Left colon (tissue), 2 donors: ENCODE measurements around the gene SFMBT2. TPM values are rescaled to one million over a fixed set of nuclear protein-coding genes. Genes with fewer than 3 reads are reported as not detected.
"Not testable (repeated sequence)": the region's sequence is repeated elsewhere in the genome, so short reads cannot be mapped to it uniquely, and the experiment has no call there.

ENCODE experiments used
- ATAC-seq: fragments of 200-7000 bp; cut with Tn5 transposase; one replicate; pipeline ENCODE4 v1.9.1; 2020; ENCODE audit warnings: mild to moderate bottlenecking, moderate library complexity
- DNase-seq, 2 donors: peaks; one replicate each; pipeline ENCODE4 v3.0.0-alpha.2; 2020
- intact Hi-C, 2 donors: fragments of 100-400 bp; cut with DNase I in 1 of 2; cut with micrococcal nuclease in 1 of 2; formaldehyde crosslinking; loops; one replicate each; pipeline versions ENCODE4 v1.11.2 to v1.14.0; 2022; cut with DNase I, micrococcal nuclease
- total RNA-seq, 2 donors: library from RNA; stranded (reverse); fragmentation: NEBNext Ultra II Directional; extraction: Animal tissue kit (Norgen Biotek cat#: 25700); gene quantifications; one replicate each; pipeline ENCODE4 v1.2.1, GENCODE V29; 2021
- donor health status: DM: no; HTN: no; CAD: no.
- donor health status: DM: yes; HTN: yes; CAD: no.

Gene SFMBT2
- total RNA-seq, 2 donors from 2014 or later: 3.4 to 7.5 TPM

- DNase-seq, ATAC-seq, intact Hi-C loops: not testable (repeated sequence)
Observed at GRCh38 chr10:7311850-7312487, 98.9 kb downstream of the SFMBT2 start.

- no peak for DNase-seq
- intact Hi-C loops: no loop called here
- ATAC-seq: no peak
Observed at GRCh38 chr10:7311218-7311849, 99.5 kb downstream of the SFMBT2 start.

- ATAC-seq (no peak), DNase-seq (no peak)
- intact Hi-C loops: no loop called here
Observed at GRCh38 chr10:7310076-7310475, 100.8 kb downstream of the SFMBT2 start.

- no peak for DNase-seq
- ATAC-seq: no peak
- intact Hi-C loops: no loop called here
Observed at GRCh38 chr10:7308826-7309225, 102.0 kb downstream of the SFMBT2 start.

GRCh38 chr10:7306616-7307015 lies 104.2 kb downstream of the SFMBT2 start:
- ATAC-seq (no peak), DNase-seq (no peak)
- intact Hi-C loops: no loop called here

GRCh38 chr10:7306147-7306546 lies 104.7 kb downstream of the SFMBT2 start:
- ATAC-seq (no peak), DNase-seq (no peak)

GRCh38 chr10:7305053-7305452 lies 105.8 kb downstream of the SFMBT2 start:
- no peak for DNase-seq
- no peak for ATAC-seq

More at GRCh38 chr10:7306147-7306546, 104.7 kb downstream of the SFMBT2 start:
- intact Hi-C loops: no loop called here

GRCh38 chr10:7304110-7304509 lies 106.7 kb downstream of the SFMBT2 start:
- intact Hi-C loops: no loop called here
- DNase-seq (no peak), ATAC-seq (no peak)

More at GRCh38 chr10:7305053-7305452, 105.8 kb downstream of the SFMBT2 start:
- intact Hi-C loops: no loop called here

- intact Hi-C loops: no loop called here
- ATAC-seq (no peak), DNase-seq (no peak)
Observed at GRCh38 chr10:7302930-7303557, 107.8 kb downstream of the SFMBT2 start.

GRCh38 chr10:7302392-7302906 lies 108.4 kb downstream of the SFMBT2 start:
- DNase-seq (no peak), ATAC-seq (no peak)
- intact Hi-C loops: no loop called here

- no peak for ATAC-seq
- intact Hi-C loops: no loop called here
- DNase-seq: no peak
Observed at GRCh38 chr10:7301006-7301778, 109.6 kb downstream of the SFMBT2 start.

GRCh38 chr10:7300384-7300971 lies 110.4 kb downstream of the SFMBT2 start:
- intact Hi-C loops: no loop called here
- no peak for DNase-seq
- ATAC-seq: no peak

- DNase-seq, intact Hi-C loops, ATAC-seq: not testable (repeated sequence)
Observed at GRCh38 chr10:7299601-7300325, 111.1 kb downstream of the SFMBT2 start.

GRCh38 chr10:7298495-7298894 lies 112.3 kb downstream of the SFMBT2 start:
- DNase-seq (no peak), ATAC-seq (no peak)

GRCh38 chr10:7297094-7297493 lies 113.7 kb downstream of the SFMBT2 start:
- intact Hi-C loops: no loop called here
- DNase-seq (no peak), ATAC-seq (no peak)

More at GRCh38 chr10:7298495-7298894, 112.3 kb downstream of the SFMBT2 start:
- intact Hi-C loops: no loop called here

GRCh38 chr10:7296648-7297047 lies 114.2 kb downstream of the SFMBT2 start:
- intact Hi-C loops: no loop called here
- DNase-seq (no peak), ATAC-seq (no peak)

GRCh38 chr10:7296076-7296475 lies 114.8 kb downstream of the SFMBT2 start:
- intact Hi-C loops: no loop called here
- ATAC-seq (no peak), DNase-seq (no peak)

- intact Hi-C loops: no loop called here
- no peak for ATAC-seq
Observed at GRCh38 chr10:7293378-7293920, 117.4 kb downstream of the SFMBT2 start.

More at GRCh38 chr10:7293378-7293920, 117.4 kb downstream of the SFMBT2 start:
- DNase-seq: no peak
